Memory B cell (primary cell): ENCODE measurements around the gene PTPRN2.

ENCODE experiments used
- ATAC-seq: fragments of 150-1000 bp; cut with Tn5 transposase; 2 replicates; pipeline ENCODE4 v1.10.0; 2021; ENCODE audit warnings: low read depth, mild to moderate bottlenecking, moderate library complexity
- DNase-seq, 2 donors: peaks; one replicate each; pipeline ENCODE4 v3.0.0; 2022; ENCODE audit warnings: low spot score in 2 of 2
- H3K27ac Mint-ChIP-seq: one replicate; pipeline ENCODE4 v1.8.0; 2022; ENCODE audit warnings: mild to moderate bottlenecking, moderate library complexity, mixed read lengths
- H3K27me3 Mint-ChIP-seq: one replicate; pipeline ENCODE4 v1.8.0; 2022; ENCODE audit warnings: mixed read lengths
- H3K36me3 Mint-ChIP-seq: one replicate; pipeline ENCODE4 v1.8.0; 2022; ENCODE audit warnings: mild to moderate bottlenecking, mixed read lengths
- H3K4me1 Mint-ChIP-seq: one replicate; pipeline ENCODE4 v1.8.0; 2022; ENCODE audit warnings: mixed read lengths
- H3K4me3 Mint-ChIP-seq: one replicate; pipeline ENCODE4 v1.8.0; 2022; ENCODE audit warnings: mild to moderate bottlenecking, moderate library complexity, mixed read lengths
- H3K9me3 Mint-ChIP-seq: one replicate; pipeline ENCODE4 v1.8.0; 2022; ENCODE audit warnings: mixed read lengths

The PTPRN2 gene

DNA sequence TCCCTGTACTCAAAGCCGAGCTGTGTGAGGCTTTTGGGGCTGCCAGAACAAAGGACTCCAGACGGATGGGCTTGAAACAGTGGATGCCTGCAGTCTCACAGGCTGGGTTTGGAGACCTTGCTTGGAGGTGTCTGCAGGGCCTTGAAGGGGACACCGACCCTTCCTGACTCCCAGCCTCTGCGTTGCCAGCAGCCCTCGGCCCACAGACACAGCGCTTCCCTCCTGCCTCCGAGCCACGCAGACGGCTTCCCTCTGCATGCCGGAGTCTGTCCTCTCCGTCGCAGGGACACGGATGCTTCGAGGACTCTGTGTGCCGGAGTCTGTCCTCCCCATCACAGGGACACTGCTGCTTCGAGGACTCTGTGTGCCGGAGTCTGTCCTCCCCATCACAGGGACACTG, 726.1 kb downstream of the PTPRN2 start:
- DNase-seq (no peak), ATAC-seq (no peak)
- no peaks in the 10 kb centered on the region for H3K36me3 Mint-ChIP-seq
- H3K27ac Mint-ChIP-seq: no peak overlapping the region
- H3K4me1 Mint-ChIP-seq: no peaks in the 10 kb centered on the region
- H3K9me3 Mint-ChIP-seq: no peaks in the 10 kb centered on the region
- H3K4me3 Mint-ChIP-seq: no peak overlapping the region
- H3K27me3 Mint-ChIP-seq: no peaks in the 10 kb centered on the region

DNA sequence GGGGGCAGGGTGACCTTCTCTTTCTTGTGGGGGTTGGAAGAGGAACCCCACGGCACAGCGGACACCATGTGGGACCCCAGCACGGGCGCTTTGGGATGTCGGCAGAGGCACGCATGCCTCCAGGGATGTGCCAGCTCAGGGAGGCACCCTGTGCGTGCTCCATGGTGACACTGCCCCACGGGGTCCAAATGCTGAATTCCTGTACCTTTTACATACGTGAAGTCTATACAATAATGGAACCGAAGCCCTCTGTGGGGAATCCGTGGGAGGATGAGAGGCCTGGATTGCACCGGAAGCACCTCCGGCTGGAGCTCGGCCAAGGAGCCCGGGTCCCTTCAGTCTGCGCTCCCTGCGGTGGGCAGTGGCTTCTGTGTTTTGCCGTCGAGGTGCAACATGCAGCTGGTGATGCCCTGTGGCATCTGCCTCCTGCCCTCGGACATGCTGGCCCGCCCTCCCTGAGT, 726.6 kb downstream of the PTPRN2 start:
- Mint-ChIP-seq H3K4me3 (no peak overlapping the region), H3K36me3 (no peaks in the 10 kb centered on the region), H3K9me3 (no peaks in the 10 kb centered on the region), H3K27ac (no peak overlapping the region), H3K4me1 (no peaks in the 10 kb centered on the region), H3K27me3 (no peaks in the 10 kb centered on the region)
- DNase-seq (no peak), ATAC-seq (no peak)

DNA sequence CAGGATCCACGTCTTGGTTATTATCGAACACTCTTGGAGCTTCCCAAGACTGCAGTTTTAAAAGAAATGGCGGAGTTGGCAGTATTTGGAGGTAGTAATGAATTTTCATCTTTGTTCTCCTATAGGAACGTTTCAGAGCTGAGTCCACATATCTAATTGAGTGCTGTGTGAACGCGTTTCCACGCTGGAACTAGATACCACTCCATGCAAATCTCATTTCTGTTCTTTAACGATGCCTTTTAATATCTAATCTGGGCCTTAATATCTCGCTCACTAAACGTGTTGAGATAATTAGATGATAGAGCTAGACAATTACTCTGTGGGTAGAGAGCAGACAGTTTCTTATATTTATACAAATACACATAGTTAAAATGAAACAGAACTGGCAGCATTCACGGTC, 727.2 kb downstream of the PTPRN2 start:
- ATAC-seq: no peak
- H3K36me3 Mint-ChIP-seq: no peaks in the 10 kb centered on the region
- no peaks in the 10 kb centered on the region for H3K4me1 Mint-ChIP-seq
- no peaks in the 10 kb centered on the region for H3K27me3 Mint-ChIP-seq
- H3K9me3 Mint-ChIP-seq: no peaks in the 10 kb centered on the region
- no peak for DNase-seq
- H3K27ac Mint-ChIP-seq: no peak overlapping the region
- no peak overlapping the region for H3K4me3 Mint-ChIP-seq

DNA sequence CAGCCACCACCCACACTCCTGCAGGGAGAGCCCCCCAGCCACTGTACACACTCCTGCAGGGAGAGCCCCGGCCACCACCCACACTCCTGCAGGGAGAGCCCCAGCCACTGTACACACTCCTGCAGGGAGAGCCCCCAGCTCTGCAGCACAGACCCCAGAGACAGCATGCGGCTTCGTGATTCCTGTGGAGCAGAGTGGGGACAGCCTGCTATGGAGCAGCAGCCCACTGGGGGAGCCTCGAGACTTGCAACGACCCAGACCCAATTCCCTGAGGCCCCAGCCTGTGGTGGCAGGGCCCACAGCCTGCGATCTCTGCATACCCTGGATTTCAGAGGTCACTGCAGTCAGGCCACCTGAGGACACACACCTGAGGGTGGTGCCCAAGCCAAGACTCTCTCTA, 727.7 kb downstream of the PTPRN2 start:
- H3K27me3 Mint-ChIP-seq: no peaks in the 10 kb centered on the region
- no peak overlapping the region for H3K27ac Mint-ChIP-seq
- no peaks in the 10 kb centered on the region for H3K4me1 Mint-ChIP-seq
- H3K4me3 Mint-ChIP-seq: no peak overlapping the region
- H3K9me3 Mint-ChIP-seq: no peaks in the 10 kb centered on the region
- DNase-seq (no peak), ATAC-seq (no peak)
- no peaks in the 10 kb centered on the region for H3K36me3 Mint-ChIP-seq

DNA sequence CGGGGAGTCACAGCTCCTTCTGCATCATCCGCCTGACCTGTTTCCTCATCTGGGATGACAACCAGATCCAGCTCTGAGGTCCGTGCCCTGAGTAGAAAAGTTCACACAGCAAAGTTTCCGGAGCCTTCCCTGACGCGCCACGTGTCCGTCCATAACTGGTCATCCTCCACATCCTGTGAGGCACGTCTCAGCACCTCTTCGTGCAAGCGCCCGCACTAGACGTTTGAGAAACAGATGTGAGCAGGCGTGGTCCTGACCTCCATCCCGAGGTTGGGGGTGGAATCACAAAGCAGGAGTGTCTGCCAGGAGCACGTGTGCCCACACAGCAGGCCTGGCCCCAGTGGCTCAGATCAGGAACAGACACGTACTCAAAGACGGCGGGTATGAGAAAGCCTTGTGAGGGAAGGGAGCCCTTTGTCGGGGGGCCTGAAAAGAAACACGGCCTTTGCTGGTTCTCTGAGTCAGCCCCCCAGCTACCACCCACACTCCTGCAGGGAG, 730.0 kb downstream of the PTPRN2 start:
- DNase-seq (no peak), ATAC-seq (no peak)
- H3K4me1 Mint-ChIP-seq: no peaks in the 10 kb centered on the region
- H3K27ac Mint-ChIP-seq: no peak overlapping the region
- H3K4me3 Mint-ChIP-seq: no peak overlapping the region
- H3K9me3 Mint-ChIP-seq: peaks cover 4% of the 10 kb centered on the region
- H3K27me3 Mint-ChIP-seq: no peaks in the 10 kb centered on the region
- no peaks in the 10 kb centered on the region for H3K36me3 Mint-ChIP-seq

DNA sequence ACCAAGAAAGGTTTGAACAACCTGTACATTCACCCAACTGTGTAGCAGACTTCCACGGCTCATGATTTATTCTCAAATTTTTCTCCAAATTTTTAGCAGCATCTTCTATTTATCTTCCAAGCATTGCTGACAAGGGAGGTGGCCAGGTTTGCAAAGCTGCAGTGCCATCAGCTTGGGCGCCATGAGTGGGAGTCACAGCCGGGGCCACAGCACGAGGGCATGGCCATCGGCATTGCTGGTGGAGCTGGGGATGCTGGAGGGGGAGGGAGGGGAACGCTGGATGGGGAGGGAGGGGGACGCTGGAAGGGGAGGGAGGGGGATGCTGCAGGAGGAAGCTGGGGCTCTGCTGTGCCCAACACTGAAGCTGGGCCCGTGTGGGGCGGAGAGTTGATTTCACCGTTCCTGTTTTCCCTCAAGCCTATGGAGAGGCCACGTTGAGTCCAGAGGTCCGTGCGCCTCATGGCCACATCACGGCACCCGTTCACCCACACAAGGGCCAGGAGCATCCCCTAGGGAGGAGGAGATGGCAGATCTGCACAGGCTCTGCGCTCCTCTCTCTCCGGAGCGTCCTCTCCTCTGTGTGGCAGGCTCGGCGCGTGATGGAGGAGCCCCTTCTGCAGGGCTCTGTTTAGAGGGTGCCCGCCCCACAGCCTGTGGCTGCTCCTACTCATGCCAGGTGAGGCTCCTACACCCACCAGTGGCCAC, 730.6 kb downstream of the PTPRN2 start:
- no peaks in the 10 kb centered on the region for H3K4me1 Mint-ChIP-seq
- ATAC-seq (no peak), DNase-seq (no peak)
- no peaks in the 10 kb centered on the region for H3K27me3 Mint-ChIP-seq
- H3K4me3 Mint-ChIP-seq: no peak overlapping the region
- H3K36me3 Mint-ChIP-seq: no peaks in the 10 kb centered on the region
- H3K27ac Mint-ChIP-seq: no peak overlapping the region
- H3K9me3 Mint-ChIP-seq: peaks cover 4% of the 10 kb centered on the region

DNA sequence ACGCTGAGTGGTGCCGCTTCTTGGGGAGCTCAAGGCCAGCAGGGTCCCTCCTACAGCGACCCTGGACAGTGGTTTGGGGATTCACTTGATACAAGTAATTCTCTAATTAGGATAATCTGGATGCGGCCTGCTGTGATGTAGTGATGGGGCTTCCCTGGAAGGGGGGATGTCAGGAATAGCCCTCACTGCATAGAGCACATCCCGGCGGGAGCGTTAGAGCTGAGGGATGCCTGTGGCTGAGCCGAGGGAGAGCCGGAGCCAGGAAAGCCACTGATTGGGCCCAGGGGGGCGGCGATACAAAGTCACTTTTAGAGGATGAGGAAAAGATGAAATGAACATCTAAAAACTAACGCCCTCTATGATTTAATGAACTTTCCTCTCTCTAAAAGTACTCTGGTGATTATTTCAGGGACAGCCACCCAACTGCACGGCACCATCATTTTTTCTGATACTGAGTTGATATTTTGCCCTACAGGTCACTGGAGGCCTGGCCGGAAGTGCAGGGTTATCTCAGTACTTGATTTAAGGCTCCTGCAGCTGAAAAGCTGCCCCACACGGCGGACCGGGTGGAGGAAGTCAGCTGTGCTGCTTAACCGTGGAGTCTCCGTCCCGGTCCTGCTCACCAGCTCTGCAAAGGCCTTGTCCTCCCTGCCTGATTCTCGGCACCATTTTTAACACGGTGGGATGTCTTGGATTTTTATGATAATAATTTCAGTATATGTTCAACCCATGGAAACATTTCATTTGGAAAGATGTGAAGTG, 732.0 kb downstream of the PTPRN2 start:
- Mint-ChIP-seq H3K36me3 (no peaks in the 10 kb centered on the region), H3K4me3 (no peak overlapping the region), H3K27me3 (no peaks in the 10 kb centered on the region), H3K9me3 (peaks cover 4% of the 10 kb centered on the region), H3K4me1 (no peaks in the 10 kb centered on the region), H3K27ac (no peak overlapping the region)
- no peak for ATAC-seq
- no peak for DNase-seq

DNA sequence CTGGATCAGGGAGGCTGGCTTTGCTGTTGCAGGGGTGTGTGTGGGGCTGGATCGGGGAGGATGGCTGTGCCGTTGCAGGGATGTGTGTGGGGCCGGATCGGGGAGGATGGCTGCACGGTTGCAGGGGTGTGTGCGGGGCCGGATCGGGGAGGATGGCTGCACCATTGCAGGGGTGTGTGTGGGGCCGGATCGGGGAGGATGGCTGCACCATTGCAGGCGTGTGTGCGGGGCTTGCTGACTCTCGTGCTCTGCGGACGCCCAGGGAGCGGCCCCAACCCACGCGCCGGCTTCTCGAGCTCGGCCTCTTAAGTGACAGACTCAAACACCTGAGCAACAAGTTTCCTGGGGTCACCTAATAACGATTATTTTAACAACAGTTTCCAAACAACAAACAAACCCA, 732.6 kb downstream of the PTPRN2 start:
- DNase-seq (no peak), ATAC-seq (no peak)
- no peak overlapping the region for H3K4me3 Mint-ChIP-seq
- H3K9me3 Mint-ChIP-seq: peaks cover 4% of the 10 kb centered on the region
- no peaks in the 10 kb centered on the region for H3K36me3 Mint-ChIP-seq
- H3K27ac Mint-ChIP-seq: no peak overlapping the region
- no peaks in the 10 kb centered on the region for H3K4me1 Mint-ChIP-seq
- H3K27me3 Mint-ChIP-seq: no peaks in the 10 kb centered on the region

DNA sequence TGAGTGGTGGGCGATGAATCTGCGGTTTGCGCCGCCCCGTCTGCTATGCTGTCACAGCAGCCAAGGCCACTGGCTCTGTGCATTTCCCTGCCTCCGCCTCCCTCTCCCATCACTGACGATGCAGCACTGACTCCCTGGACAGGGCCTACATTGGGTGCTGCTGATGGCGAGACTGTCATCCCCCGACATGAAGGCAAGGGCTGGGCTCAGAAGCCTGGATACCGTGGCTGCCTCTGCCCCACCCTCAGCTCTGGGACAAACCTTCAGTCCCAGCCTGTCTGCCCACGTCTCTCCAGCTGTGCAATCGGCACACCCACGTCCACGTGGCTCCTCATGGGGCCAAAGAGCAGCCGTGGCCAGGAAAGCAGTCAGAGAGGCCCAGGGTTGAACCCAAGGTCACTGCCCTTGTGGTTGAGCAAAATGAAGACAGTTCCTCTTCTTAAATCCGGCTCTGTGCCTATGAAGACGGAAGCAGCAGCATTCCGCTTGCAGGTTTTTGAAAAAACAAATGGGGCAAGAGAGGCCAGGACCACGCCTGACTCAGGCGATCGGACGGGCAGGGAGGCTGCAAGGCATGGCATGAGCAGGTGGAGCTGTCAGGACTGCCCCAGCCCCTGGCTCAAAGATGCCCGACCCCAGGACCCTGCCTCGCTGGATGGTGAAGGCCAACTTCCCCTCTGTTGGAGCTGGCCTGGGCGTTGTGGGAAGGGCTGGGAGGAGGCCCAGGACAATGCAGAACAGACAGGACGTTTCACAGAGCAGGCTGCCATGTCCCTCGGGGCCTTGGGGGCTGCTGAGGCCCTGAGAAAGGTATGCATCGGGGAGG, 733.3 kb downstream of the PTPRN2 start:
- Mint-ChIP-seq H3K9me3 (peaks cover 4% of the 10 kb centered on the region), H3K27me3 (no peaks in the 10 kb centered on the region), H3K36me3 (no peaks in the 10 kb centered on the region), H3K27ac (no peak overlapping the region), H3K4me3 (no peak overlapping the region), H3K4me1 (no peaks in the 10 kb centered on the region)
- ATAC-seq: no peak
- DNase-seq: no peak

DNA sequence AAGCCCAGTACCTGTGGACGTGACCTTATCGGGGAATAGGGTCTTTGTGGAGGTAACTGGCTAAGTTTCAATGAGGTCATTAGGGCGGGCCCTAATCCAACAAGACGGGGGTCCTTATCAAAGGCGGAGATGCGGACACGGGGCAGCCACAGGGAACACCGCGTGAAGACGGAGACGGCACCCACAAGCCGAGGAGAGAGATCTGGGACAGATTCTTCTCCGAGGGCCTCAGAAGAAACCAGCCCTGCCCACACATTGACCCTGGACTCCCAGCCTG, 733.9 kb downstream of the PTPRN2 start:
- no peak for DNase-seq
- peaks cover 4% of the 10 kb centered on the region for H3K9me3 Mint-ChIP-seq

DNA sequence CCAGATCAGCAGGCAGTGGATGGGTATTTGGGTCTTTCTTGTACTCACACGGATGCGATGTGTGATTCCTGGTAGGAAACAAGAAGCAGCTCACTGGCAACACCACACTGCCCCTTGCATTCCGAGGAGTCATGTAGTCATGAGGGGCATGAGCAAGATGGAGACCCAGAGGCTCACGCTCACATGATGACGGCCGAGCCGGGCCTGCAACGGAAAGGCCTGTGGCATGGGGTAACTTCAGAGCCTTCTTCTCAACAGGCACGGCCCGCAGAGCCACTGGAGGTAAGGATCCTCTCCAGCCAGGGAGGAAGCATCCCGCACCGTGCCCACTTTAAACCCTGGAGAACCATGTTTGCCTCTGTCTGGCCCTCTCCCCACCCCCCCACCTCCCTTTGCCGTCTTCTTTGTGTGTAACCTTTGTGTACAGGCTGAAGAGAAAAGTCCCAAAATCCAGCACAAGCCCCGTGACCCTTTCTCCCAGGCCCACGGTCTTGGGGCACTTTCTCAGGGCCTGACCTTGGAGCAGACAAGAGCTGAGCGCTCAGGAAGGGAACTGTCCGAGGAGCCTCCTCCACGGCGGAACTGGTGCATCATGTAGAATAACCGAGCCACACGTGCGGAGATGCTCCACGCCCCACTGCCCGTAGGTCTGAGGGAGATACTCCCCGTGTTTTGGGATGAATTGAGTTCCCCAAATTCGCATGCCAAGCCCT, 734.4 kb downstream of the PTPRN2 start:
- no peaks in the 10 kb centered on the region for H3K4me1 Mint-ChIP-seq
- ATAC-seq (no peak), DNase-seq (no peak)
- H3K27ac Mint-ChIP-seq: no peak overlapping the region
- H3K36me3 Mint-ChIP-seq: no peaks in the 10 kb centered on the region
- H3K4me3 Mint-ChIP-seq: no peak overlapping the region
- peaks cover 4% of the 10 kb centered on the region for H3K9me3 Mint-ChIP-seq
- no peaks in the 10 kb centered on the region for H3K27me3 Mint-ChIP-seq

More for the DNA sequence above, 733.9 kb downstream of the PTPRN2 start:
- ATAC-seq: no peak
- no peak overlapping the region for H3K4me3 Mint-ChIP-seq
- H3K36me3 Mint-ChIP-seq: no peaks in the 10 kb centered on the region
- H3K4me1 Mint-ChIP-seq: no peaks in the 10 kb centered on the region
- no peaks in the 10 kb centered on the region for H3K27me3 Mint-ChIP-seq
- H3K27ac Mint-ChIP-seq: no peak overlapping the region

DNA sequence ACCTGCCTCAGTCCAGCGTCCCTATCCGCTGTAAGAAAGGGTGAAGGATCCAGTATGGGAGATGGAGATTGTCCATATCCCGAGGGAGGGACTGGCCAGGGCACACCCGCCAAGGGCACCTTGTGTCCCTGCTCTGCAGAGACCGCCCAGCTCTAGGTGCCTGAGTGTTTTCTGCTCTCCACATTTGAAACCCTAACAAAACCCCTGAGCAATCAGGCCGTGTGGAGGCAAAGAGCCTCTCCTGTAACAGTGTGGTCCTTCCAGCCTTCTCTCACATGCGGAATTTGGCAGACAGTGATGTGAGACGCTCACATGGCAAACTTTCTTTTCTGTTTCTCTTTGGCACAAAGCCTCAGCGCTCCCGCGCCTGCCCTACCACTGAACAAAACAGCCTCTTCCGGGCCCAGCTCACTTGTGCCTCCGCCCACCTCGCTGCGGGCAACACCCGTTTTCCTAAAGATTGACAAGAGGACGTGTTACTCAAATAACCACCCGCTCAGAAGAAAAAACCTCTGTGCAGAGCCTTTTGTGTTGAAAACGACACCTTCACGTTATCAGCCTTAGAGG, 736.0 kb downstream of the PTPRN2 start:
- no peak overlapping the region for H3K27ac Mint-ChIP-seq

DNA sequence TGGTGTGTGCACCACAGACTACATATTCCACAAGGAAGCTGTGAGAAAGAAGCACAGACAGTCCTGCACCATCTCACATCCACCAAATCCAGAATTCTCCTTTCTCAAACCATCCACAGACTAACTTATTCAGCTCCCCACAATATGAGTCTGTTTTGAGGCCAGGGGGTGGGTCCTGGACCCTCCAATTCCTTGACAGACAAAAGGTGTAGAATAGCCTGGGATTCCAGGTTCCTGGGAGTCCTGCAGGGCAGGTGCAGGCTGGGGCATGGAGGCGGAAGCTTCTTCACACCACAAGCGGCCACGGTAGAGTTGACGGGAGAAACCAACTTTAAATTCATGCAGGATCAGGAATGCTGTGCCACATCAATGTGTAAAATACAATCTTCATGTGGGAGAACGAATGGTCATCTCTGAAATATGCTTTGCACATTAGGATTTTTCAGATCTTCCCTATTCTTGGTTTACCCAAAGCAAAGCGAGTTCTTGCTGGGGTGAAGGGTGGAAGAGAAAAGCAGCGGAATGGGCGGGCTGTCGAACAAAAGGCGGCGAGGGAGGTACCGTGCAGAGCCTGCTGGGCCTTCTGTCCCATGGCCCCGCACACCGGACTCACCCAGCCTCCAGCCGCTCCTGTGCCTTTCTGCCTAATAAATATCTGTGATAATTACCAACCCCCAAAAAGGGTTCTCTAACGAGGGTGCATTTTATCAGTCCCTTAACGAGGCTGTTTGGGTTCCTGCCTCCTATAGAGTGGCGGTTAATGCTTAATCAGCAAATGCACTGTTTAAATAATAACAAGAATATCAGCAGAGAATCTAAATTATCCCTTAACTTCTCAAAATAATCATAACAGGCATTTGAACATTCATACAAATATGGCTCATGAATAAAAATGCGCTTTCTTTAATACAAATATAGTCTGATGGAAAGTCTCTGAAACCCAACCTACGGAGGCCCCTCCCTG, 736.9 kb downstream of the PTPRN2 start:
- DNase-seq (no peak), ATAC-seq (no peak)
- no peaks in the 10 kb centered on the region for H3K4me1 Mint-ChIP-seq
- H3K27me3 Mint-ChIP-seq: no peaks in the 10 kb centered on the region
- no peaks in the 10 kb centered on the region for H3K36me3 Mint-ChIP-seq
- H3K4me3 Mint-ChIP-seq: no peak overlapping the region
- no peak overlapping the region for H3K27ac Mint-ChIP-seq
- H3K9me3 Mint-ChIP-seq: peaks cover 4% of the 10 kb centered on the region

More for the DNA sequence above, 736.0 kb downstream of the PTPRN2 start:
- peaks cover 4% of the 10 kb centered on the region for H3K9me3 Mint-ChIP-seq
- H3K27me3 Mint-ChIP-seq: no peaks in the 10 kb centered on the region
- DNase-seq (no peak), ATAC-seq (no peak)
- H3K4me1 Mint-ChIP-seq: no peaks in the 10 kb centered on the region
- H3K36me3 Mint-ChIP-seq: no peaks in the 10 kb centered on the region
- H3K4me3 Mint-ChIP-seq: peak overlapping the region; percentile 18
